SK-N-SH treated with all-trans-retinoic acid at 6 μM for 48 hours (cell line): ENCODE results near the gene CD200R1L.

Experiments used
- ATAC-seq: fragments of 200-7000 bp; cut with Tn5 transposase; 3 replicates; pipeline ENCODE4 v1.9.1; 2020; ENCODE audit warnings: mild to moderate bottlenecking, moderate library complexity
- ARNTL ChIP-seq: fragments of 450-650 bp; formaldehyde crosslinking; IDR thresholded peaks from 2 replicates; pipeline ENCODE4 v1.5.0; 2020; ENCODE audit warnings: low read depth, mild to moderate bottlenecking, moderate library complexity, borderline replicate concordance
- BACH2 ChIP-seq: fragments of 250-450 bp; sonication (Bioruptor Pico); IDR thresholded peaks from 2 replicates; pipeline ENCODE4 v1.9.0; 2021; ENCODE audit warnings: mild to moderate bottlenecking, borderline replicate concordance
- CSDC2 ChIP-seq: fragments of 250-450 bp; sonication (Bioruptor Pico); IDR thresholded peaks from 2 replicates; pipeline ENCODE4 v1.5.0; 2020; ENCODE audit warnings: mild to moderate bottlenecking, moderate library complexity
- GLIS3 ChIP-seq: fragments of 250-450 bp; sonication (Bioruptor Pico); IDR thresholded peaks from 2 replicates; pipeline ENCODE4 v1.5.0; 2020; ENCODE audit warnings: mild to moderate bottlenecking, moderate library complexity
- ISL1 ChIP-seq: fragments of 250-450 bp; sonication (Bioruptor Pico); IDR thresholded peaks from 2 replicates; pipeline ENCODE4 v2.1.2; 2022; ENCODE audit warnings: mild to moderate bottlenecking, moderate library complexity
- OSR1 ChIP-seq: fragments of 250-450 bp; sonication (Bioruptor Pico); IDR thresholded peaks from 2 replicates; pipeline ENCODE4 v1.8.0; 2022; ENCODE audit warnings: moderate library complexity, mild to moderate bottlenecking, inconsistent platforms
- PPARA ChIP-seq: fragments of 250-450 bp; sonication (Bioruptor Pico); IDR thresholded peaks from 2 replicates; pipeline ENCODE4 v1.5.0; 2020; ENCODE audit warnings: mild to moderate bottlenecking, borderline replicate concordance
- RARB ChIP-seq: fragments of 250-450 bp; sonication (Bioruptor Pico); IDR thresholded peaks from 2 replicates; pipeline ENCODE4 v1.8.0; 2021; ENCODE audit warnings: mild to moderate bottlenecking, moderate library complexity
- SNAI2 ChIP-seq: fragments of 250-450 bp; sonication (Bioruptor Pico); IDR thresholded peaks from 2 replicates; pipeline ENCODE4 v1.5.0; 2020; ENCODE audit warnings: mild to moderate bottlenecking, moderate library complexity
- TCF4 ChIP-seq: fragments of 250-450 bp; sonication (Bioruptor Pico); IDR thresholded peaks from 2 replicates; pipeline ENCODE4 v1.8.0; 2021; ENCODE audit warnings: mild to moderate bottlenecking, moderate library complexity, borderline replicate concordance
- ZC3H10 ChIP-seq: fragments of 250-450 bp; sonication (Bioruptor Pico); IDR thresholded peaks from 2 replicates; pipeline ENCODE4 v1.5.1; 2021; ENCODE audit warnings: mild to moderate bottlenecking, moderate library complexity
- ZFP3 ChIP-seq: fragments of 250-450 bp; sonication (Bioruptor Pico); IDR thresholded peaks from 2 replicates; pipeline ENCODE4 v1.5.0; 2020; ENCODE audit warnings: mild to moderate bottlenecking, moderate library complexity
- ZFP30 ChIP-seq: fragments of 450-650 bp; formaldehyde crosslinking; IDR thresholded peaks from 2 replicates; pipeline ENCODE4 v1.5.0; 2022; ENCODE audit warnings: mild to moderate bottlenecking, moderate library complexity
- ZNF565 ChIP-seq: fragments of 450-650 bp; formaldehyde crosslinking; conservative IDR thresholded peaks from 2 replicates; pipeline ENCODE4 v1.5.0; 2020; ENCODE audit warnings: low read depth, mild to moderate bottlenecking, moderate library complexity
- ZNF8 ChIP-seq: fragments of 450-650 bp; formaldehyde crosslinking; IDR thresholded peaks from 2 replicates; pipeline ENCODE4 v1.5.0; 2020; ENCODE audit warnings: mild to moderate bottlenecking, moderate library complexity
- TF ChIP-seq, protein P1 (sequence below): fragments of 250-450 bp; sonication (Bioruptor Pico); IDR thresholded peaks from 2 replicates; pipeline ENCODE4 v1.5.0; 2020; ENCODE audit warnings: mild to moderate bottlenecking, moderate library complexity
- TF ChIP-seq, protein P2 (sequence below): fragments of 250-450 bp; sonication (Bioruptor Pico); IDR thresholded peaks from 2 replicates; pipeline ENCODE4 v1.8.0; 2021; ENCODE audit warnings: low read depth, mild to moderate bottlenecking, moderate library complexity, borderline replicate concordance
- TF ChIP-seq, protein P3 (sequence below): fragments of 250-450 bp; sonication (Bioruptor Pico); IDR thresholded peaks from 2 replicates; pipeline ENCODE4 v1.5.1; 2021; ENCODE audit warnings: mild to moderate bottlenecking, moderate library complexity
- TF ChIP-seq, protein P4 (sequence below): fragments of 250-450 bp; sonication (Bioruptor Pico); IDR thresholded peaks from 2 replicates; pipeline ENCODE4 v1.5.1; 2020; ENCODE audit warnings: low read depth, mild to moderate bottlenecking, moderate library complexity
- TF ChIP-seq, protein P5 (sequence below): fragments of 250-450 bp; sonication (Bioruptor Pico); IDR thresholded peaks from 2 replicates; pipeline ENCODE4 v1.8.0; 2020; ENCODE audit warnings: mild to moderate bottlenecking, moderate library complexity, borderline replicate concordance

CD200R1L gene

DNA sequence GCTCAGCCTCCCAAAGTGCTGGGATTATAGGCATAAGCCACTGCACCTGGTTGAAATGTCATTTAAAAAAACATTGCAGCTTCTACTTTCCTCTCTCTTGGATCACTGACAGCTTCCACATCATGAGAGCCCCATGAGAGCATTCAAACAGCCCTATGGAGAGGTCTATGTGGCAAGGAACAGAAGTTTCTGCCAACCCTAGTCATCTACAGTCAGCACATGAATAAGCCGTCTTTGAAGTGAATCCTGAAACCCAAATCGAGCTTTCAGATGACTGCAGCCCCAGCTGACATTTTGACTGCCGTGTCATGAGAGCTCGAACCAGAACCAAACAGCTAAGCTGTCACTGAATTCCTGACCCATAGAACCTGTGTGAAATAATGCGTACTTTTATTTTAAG lies 39.8 kb downstream of the CD200R1L start:
- no peak for ATAC-seq

DNA sequence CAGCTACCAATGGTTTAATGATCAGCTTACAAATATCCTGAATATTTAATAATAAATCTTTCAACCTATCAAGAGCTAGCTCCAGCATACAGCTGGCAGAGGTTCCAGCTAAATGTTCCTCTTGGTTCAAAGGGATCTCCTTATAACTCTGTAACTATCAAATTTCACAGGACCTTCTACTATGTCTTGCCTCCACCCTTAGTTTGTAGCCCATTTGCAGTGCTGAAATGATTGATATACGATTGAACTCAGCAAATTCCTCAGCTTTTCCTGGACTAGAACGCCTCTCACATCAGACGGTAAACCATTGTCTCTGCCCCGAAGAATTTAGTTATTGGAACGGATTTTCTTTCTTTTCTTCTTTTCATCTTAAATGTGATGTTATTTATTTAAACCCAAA lies 41.5 kb downstream of the CD200R1L start:
- ATAC-seq = no peak
- TF ChIP-seq CSDC2 = no peak
- TF ChIP-seq, protein P1, sequence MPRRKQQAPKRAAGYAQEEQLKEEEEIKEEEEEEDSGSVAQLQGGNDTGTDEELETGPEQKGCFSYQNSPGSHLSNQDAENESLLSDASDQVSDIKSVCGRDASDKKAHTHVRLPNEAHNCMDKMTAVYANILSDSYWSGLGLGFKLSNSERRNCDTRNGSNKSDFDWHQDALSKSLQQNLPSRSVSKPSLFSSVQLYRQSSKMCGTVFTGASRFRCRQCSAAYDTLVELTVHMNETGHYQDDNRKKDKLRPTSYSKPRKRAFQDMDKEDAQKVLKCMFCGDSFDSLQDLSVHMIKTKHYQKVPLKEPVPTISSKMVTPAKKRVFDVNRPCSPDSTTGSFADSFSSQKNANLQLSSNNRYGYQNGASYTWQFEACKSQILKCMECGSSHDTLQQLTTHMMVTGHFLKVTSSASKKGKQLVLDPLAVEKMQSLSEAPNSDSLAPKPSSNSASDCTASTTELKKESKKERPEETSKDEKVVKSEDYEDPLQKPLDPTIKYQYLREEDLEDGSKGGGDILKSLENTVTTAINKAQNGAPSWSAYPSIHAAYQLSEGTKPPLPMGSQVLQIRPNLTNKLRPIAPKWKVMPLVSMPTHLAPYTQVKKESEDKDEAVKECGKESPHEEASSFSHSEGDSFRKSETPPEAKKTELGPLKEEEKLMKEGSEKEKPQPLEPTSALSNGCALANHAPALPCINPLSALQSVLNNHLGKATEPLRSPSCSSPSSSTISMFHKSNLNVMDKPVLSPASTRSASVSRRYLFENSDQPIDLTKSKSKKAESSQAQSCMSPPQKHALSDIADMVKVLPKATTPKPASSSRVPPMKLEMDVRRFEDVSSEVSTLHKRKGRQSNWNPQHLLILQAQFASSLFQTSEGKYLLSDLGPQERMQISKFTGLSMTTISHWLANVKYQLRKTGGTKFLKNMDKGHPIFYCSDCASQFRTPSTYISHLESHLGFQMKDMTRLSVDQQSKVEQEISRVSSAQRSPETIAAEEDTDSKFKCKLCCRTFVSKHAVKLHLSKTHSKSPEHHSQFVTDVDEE (CRISPR knock-in tag) = no peak
- no peak for TF ChIP-seq ZFP3 (CRISPR knock-in tag)
- TF ChIP-seq ZNF8 = no peak
- TF ChIP-seq, protein P2, sequence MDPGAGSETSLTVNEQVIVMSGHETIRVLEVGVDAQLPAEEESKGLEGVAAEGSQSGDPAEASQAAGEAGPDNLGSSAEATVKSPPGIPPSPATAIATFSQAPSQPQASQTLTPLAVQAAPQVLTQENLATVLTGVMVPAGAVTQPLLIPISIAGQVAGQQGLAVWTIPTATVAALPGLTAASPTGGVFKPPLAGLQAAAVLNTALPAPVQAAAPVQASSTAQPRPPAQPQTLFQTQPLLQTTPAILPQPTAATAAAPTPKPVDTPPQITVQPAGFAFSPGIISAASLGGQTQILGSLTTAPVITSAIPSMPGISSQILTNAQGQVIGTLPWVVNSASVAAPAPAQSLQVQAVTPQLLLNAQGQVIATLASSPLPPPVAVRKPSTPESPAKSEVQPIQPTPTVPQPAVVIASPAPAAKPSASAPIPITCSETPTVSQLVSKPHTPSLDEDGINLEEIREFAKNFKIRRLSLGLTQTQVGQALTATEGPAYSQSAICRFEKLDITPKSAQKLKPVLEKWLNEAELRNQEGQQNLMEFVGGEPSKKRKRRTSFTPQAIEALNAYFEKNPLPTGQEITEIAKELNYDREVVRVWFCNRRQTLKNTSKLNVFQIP (CRISPR knock-in tag) = no peak
- TF ChIP-seq ZFP30 (CRISPR knock-in tag) = no peak
- TF ChIP-seq TCF4 = no peak
- TF ChIP-seq, protein P3, sequence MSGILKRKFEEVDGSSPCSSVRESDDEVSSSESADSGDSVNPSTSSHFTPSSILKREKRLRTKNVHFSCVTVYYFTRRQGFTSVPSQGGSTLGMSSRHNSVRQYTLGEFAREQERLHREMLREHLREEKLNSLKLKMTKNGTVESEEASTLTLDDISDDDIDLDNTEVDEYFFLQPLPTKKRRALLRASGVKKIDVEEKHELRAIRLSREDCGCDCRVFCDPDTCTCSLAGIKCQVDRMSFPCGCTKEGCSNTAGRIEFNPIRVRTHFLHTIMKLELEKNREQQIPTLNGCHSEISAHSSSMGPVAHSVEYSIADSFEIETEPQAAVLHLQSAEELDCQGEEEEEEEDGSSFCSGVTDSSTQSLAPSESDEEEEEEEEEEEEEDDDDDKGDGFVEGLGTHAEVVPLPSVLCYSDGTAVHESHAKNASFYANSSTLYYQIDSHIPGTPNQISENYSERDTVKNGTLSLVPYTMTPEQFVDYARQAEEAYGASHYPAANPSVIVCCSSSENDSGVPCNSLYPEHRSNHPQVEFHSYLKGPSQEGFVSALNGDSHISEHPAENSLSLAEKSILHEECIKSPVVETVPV (CRISPR knock-in tag) = no peak
- no peak for TF ChIP-seq ZNF565 (CRISPR knock-in tag)
- TF ChIP-seq, protein P4, sequence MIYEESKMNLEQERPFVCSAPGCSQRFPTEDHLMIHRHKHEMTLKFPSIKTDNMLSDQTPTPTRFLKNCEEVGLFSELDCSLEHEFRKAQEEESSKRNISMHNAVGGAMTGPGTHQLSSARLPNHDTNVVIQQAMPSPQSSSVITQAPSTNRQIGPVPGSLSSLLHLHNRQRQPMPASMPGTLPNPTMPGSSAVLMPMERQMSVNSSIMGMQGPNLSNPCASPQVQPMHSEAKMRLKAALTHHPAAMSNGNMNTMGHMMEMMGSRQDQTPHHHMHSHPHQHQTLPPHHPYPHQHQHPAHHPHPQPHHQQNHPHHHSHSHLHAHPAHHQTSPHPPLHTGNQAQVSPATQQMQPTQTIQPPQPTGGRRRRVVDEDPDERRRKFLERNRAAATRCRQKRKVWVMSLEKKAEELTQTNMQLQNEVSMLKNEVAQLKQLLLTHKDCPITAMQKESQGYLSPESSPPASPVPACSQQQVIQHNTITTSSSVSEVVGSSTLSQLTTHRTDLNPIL (CRISPR knock-in tag) = no peak

More for the DNA sequence above, 39.8 kb downstream of the CD200R1L start:
- TF ChIP-seq ZC3H10 (CRISPR knock-in tag) = no peak
- TF ChIP-seq, protein P1 (CRISPR knock-in tag) = no peak
- TF ChIP-seq, protein P5, sequence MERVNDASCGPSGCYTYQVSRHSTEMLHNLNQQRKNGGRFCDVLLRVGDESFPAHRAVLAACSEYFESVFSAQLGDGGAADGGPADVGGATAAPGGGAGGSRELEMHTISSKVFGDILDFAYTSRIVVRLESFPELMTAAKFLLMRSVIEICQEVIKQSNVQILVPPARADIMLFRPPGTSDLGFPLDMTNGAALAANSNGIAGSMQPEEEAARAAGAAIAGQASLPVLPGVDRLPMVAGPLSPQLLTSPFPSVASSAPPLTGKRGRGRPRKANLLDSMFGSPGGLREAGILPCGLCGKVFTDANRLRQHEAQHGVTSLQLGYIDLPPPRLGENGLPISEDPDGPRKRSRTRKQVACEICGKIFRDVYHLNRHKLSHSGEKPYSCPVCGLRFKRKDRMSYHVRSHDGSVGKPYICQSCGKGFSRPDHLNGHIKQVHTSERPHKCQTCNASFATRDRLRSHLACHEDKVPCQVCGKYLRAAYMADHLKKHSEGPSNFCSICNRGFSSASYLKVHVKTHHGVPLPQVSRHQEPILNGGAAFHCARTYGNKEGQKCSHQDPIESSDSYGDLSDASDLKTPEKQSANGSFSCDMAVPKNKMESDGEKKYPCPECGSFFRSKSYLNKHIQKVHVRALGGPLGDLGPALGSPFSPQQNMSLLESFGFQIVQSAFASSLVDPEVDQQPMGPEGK (CRISPR knock-in tag) = no peak
- no peak for TF ChIP-seq ZFP3 (CRISPR knock-in tag)
- no peak for TF ChIP-seq BACH2 (CRISPR knock-in tag)
- no peak for TF ChIP-seq TCF4
- TF ChIP-seq, protein P4 (CRISPR knock-in tag) = no peak
- TF ChIP-seq, protein P2 (CRISPR knock-in tag) = no peak
- TF ChIP-seq CSDC2 = no peak
- no peak for TF ChIP-seq GLIS3 (CRISPR knock-in tag)
- TF ChIP-seq, protein P3 (CRISPR knock-in tag) = no peak
- no peak for TF ChIP-seq ISL1 (CRISPR knock-in tag)
- TF ChIP-seq RARB (CRISPR knock-in tag) = no peak
- no peak for TF ChIP-seq ZNF565 (CRISPR knock-in tag)
- TF ChIP-seq SNAI2 = no peak
- TF ChIP-seq OSR1 (CRISPR knock-in tag) = no peak
- TF ChIP-seq ARNTL = no peak
- TF ChIP-seq PPARA (CRISPR knock-in tag) = no peak
